ENCODE measurements around the gene HRK.

- no peak for TF ChIP-seq ZBTB44 (CRISPR knock-in tag; IDR thresholded peaks at IDR 0.05)
- TF ChIP-seq MAX (IDR thresholded peaks at IDR 0.05): no peak
- no peak for TF ChIP-seq ZKSCAN1 (IDR thresholded peaks at IDR 0.05; ENCODE audit: low read length)
- no peak for TF ChIP-seq CTCF (CRISPR knock-in tag; IDR thresholded peaks at IDR 0.05)
- no peak for TF ChIP-seq MEIS2 (CRISPR knock-in tag; IDR thresholded peaks at IDR 0.05)
- no peak for TF ChIP-seq NFE2L2 (IDR thresholded peaks at IDR 0.05; ENCODE audit: low read length)
- no peak for TF ChIP-seq HNRNPL (IDR thresholded peaks at IDR 0.05; ENCODE audit: low read depth, low read length)
- TF ChIP-seq KLF12 (CRISPR knock-in tag; IDR thresholded peaks at IDR 0.05; ENCODE audit: borderline replicate concordance): no peak
- TF ChIP-seq ZFP36 (IDR thresholded peaks at IDR 0.05; ENCODE audit: borderline replicate concordance, low read depth, low read length, partially characterized antibody): no peak
- no peak for TF ChIP-seq PAWR (CRISPR knock-in tag; IDR thresholded peaks at IDR 0.05; ENCODE audit: borderline replicate concordance)
- no peak for TF ChIP-seq GTF2F1 (IDR thresholded peaks at IDR 0.05; ENCODE audit: low read length)
- TF ChIP-seq ZNF782 (CRISPR knock-in tag; IDR thresholded peaks at IDR 0.05; ENCODE audit: borderline replicate concordance): no peak
- TF ChIP-seq ZNF512B (CRISPR knock-in tag; IDR thresholded peaks at IDR 0.05; ENCODE audit: borderline replicate concordance): no peak
Observed at GRCh38 chr12:116881325-116881876, at the start of gene HRK.
